IMR-90 (cell line): ENCODE measurements around the gene ANKFY1. TPM values are rescaled to one million over a fixed set of nuclear protein-coding genes. Genes with fewer than 3 reads are reported as not detected.
A peak's percentile ranks its signal among the peaks of the same experiment; 100 is the strongest.

Source experiments
- ATAC-seq: fragments of 200-7000 bp; cut with Tn5 transposase; 2 replicates; pipeline ENCODE4 v1.9.1; 2020; ENCODE audit warnings: low read depth, mild to moderate bottlenecking, moderate library complexity
- BruUV-seq: library from RNA; stranded (reverse); fragments of 400-500 nt; replicated peaks from 2 replicates; lab custom pipeline; 2021; lab: Mats Ljungman, UMichigan
- CTCF ChIA-PET: fragments of 300-600 bp; formaldehyde crosslinking; extraction: SDS; loops from one replicate; lab custom pipeline; 2021; ENCODE audit warnings: antibody characterized with exemption; lab: Yijun Ruan, JAX
- POLR2A ChIA-PET: fragments of 300-600 bp; sonication (Branson Sonifier 250); formaldehyde crosslinking; loops from one replicate; lab custom pipeline; 2022; ENCODE audit warnings: antibody characterized with exemption; ENCODE audit not compliant: unreplicated experiment; lab: Charles Lee
- DNase-seq: peaks from one replicate; pipeline ENCODE4 v3.0.0; 2013
- H2AFZ ChIP-seq: replicated peaks from 2 replicates; pipeline ENCODE3; 2013; ENCODE audit warnings: low read length, mild to moderate bottlenecking; ENCODE audit not compliant: poor library complexity
- H2AK5ac ChIP-seq: 2 replicates; pipeline ENCODE4 v1.6.1; 2013; ENCODE audit warnings: low read depth, low read length, inconsistent platforms
- H2AK9ac ChIP-seq: replicated peaks from 2 replicates; pipeline ENCODE3; 2013; ENCODE audit warnings: mild to moderate bottlenecking, low read depth, low read length, moderate library complexity; ENCODE audit not compliant: poor library complexity
- H2BK120ac ChIP-seq: 2 replicates; pipeline ENCODE4 v1.6.1; 2013; ENCODE audit warnings: low read depth, low read length, inconsistent platforms
- H2BK15ac ChIP-seq: 3 replicates; pipeline ENCODE4 v1.6.1; 2013; ENCODE audit warnings: low read depth, low read length, inconsistent platforms
- H2BK20ac ChIP-seq: 2 replicates; pipeline ENCODE4 v1.6.1; 2013; ENCODE audit warnings: low read depth, mild to moderate bottlenecking, inconsistent platforms, low read length, moderate library complexity
- H2BK5ac ChIP-seq: 2 replicates; pipeline ENCODE4 v1.6.1; 2013; ENCODE audit warnings: mild to moderate bottlenecking, low read depth, low read length, inconsistent platforms; ENCODE audit not compliant: poor library complexity, severe bottlenecking
- H3K14ac ChIP-seq: replicated peaks from 2 replicates; pipeline ENCODE4 v1.6.1; 2013; ENCODE audit warnings: low read depth, low read length, inconsistent platforms
- H3K18ac ChIP-seq: 2 replicates; pipeline ENCODE4 v1.6.1; 2013; ENCODE audit warnings: low read depth, low read length, control low read depth
- H3K23ac ChIP-seq: 2 replicates; pipeline ENCODE4 v1.6.1; 2013; ENCODE audit warnings: low read depth, low read length, inconsistent platforms
- H3K27ac ChIP-seq: 2 replicates; pipeline ENCODE4 v1.5.1; 2013; ENCODE audit warnings: mild to moderate bottlenecking, control low read depth, low read length; ENCODE audit not compliant: insufficient read depth
- H3K27me3 ChIP-seq: 2 replicates; pipeline ENCODE4 v1.6.1; 2013; ENCODE audit warnings: low read length; ENCODE audit not compliant: control insufficient read depth, insufficient read depth
- H3K36me3 ChIP-seq: 2 replicates; pipeline ENCODE4 v1.6.1; 2013; ENCODE audit warnings: low read length, mixed read lengths; ENCODE audit not compliant: control insufficient read depth, insufficient read depth
- H3K4ac ChIP-seq: 2 replicates; pipeline ENCODE4 v1.6.1; 2013; ENCODE audit warnings: low read depth, low read length, inconsistent platforms
- H3K4me1 ChIP-seq: 2 replicates; pipeline ENCODE4 v1.6.1; 2013; ENCODE audit warnings: low read length, mixed read lengths; ENCODE audit not compliant: control insufficient read depth, insufficient read depth
- H3K4me2 ChIP-seq: 2 replicates; pipeline ENCODE4 v1.6.1; 2013; ENCODE audit warnings: low read depth, mild to moderate bottlenecking, control low read depth, low read length, moderate library complexity
- H3K4me3 ChIP-seq: 2 replicates; pipeline ENCODE4 v1.5.1; 2013; ENCODE audit warnings: low read depth, mild to moderate bottlenecking, control low read depth, low read length, moderate library complexity; ENCODE audit not compliant: insufficient read depth
- H3K56ac ChIP-seq: 2 replicates; pipeline ENCODE4 v1.6.1; 2013; ENCODE audit warnings: low read length, inconsistent platforms; ENCODE audit not compliant: insufficient read depth; ENCODE audit errors: extremely low read depth
- H3K79me1 ChIP-seq, 2 experiments: 2 replicates each; pipeline ENCODE4 v1.6.1; 2013; ENCODE audit warnings: low read length in 2 of 2, inconsistent platforms in 1 of 2, low read depth in 1 of 2
- H3K9ac ChIP-seq: 2 replicates; pipeline ENCODE4 v1.6.1; 2013; ENCODE audit warnings: low read depth, low read length, control low read depth
- H3K9me1 ChIP-seq: 2 replicates; pipeline ENCODE4 v1.6.1; 2013; ENCODE audit warnings: low read length, inconsistent platforms; ENCODE audit not compliant: insufficient read depth
- H3K9me3 ChIP-seq: 2 replicates; pipeline ENCODE4 v1.6.1; 2013; ENCODE audit warnings: low read length; ENCODE audit not compliant: control insufficient read depth, insufficient read depth
- H4K20me1 ChIP-seq: 2 replicates; pipeline ENCODE4 v1.6.1; 2013; ENCODE audit warnings: low read length, inconsistent platforms; ENCODE audit not compliant: insufficient read depth
- H4K5ac ChIP-seq: 2 replicates; pipeline ENCODE4 v1.6.1; 2013; ENCODE audit warnings: mild to moderate bottlenecking, low read depth, low read length, control low read depth
- H4K8ac ChIP-seq, 2 experiments: 2 replicates each; pipeline ENCODE4 v1.6.1; 2013; ENCODE audit warnings: low read depth in 2 of 2, low read length in 2 of 2, control low read depth in 1 of 2, inconsistent platforms in 1 of 2
- H4K91ac ChIP-seq: 2 replicates; pipeline ENCODE4 v1.6.1; 2013; ENCODE audit warnings: low read depth, low read length, inconsistent platforms; ENCODE audit not compliant: insufficient read depth
- BHLHE40 ChIP-seq: fragments of 150-350 bp; IDR thresholded peaks from 2 replicates; pipeline ENCODE4 v1.6.1; 2016; ENCODE audit warnings: mild to moderate bottlenecking, low read depth, low read length
- FOS ChIP-seq: fragments of 150-350 bp; IDR thresholded peaks from 2 replicates; pipeline ENCODE4 v1.6.1; 2016; ENCODE audit warnings: low read depth, low read length
- NFE2L2 ChIP-seq: fragments of 150-350 bp; IDR thresholded peaks from 2 replicates; pipeline ENCODE4 v1.6.1; 2016; ENCODE audit warnings: low read depth, mild to moderate bottlenecking, low read length
- POLR2A ChIP-seq: IDR thresholded peaks from 2 replicates; pipeline ENCODE4 v1.6.1; 2012; ENCODE audit warnings: mild to moderate bottlenecking, low read depth, low read length
- RAD21 ChIP-seq: IDR thresholded peaks from 2 replicates; pipeline ENCODE4 v1.6.1; 2012; ENCODE audit warnings: low read length, improper control_type of control experiment
- RCOR1 ChIP-seq: IDR thresholded peaks from 2 replicates; pipeline ENCODE4 v1.6.1; 2012; ENCODE audit warnings: mild to moderate bottlenecking, low read length, improper control_type of control experiment; ENCODE audit not compliant: insufficient replicate concordance
- SMC3 ChIP-seq: fragments of 150-350 bp; IDR thresholded peaks from 2 replicates; pipeline ENCODE4 v1.6.1; 2016; ENCODE audit warnings: low read depth, mild to moderate bottlenecking, antibody characterized with exemption, low read length, moderate library complexity
- WGBS, 2 experiments: methylation state at CpG; one replicate each; pipeline versions ENCODE4 v1.1.5 to v1.1.7; 2013; ENCODE audit warnings: missing lambda C conversion rate in 2 of 2; ENCODE audit not compliant: insufficient read length in 1 of 2; ENCODE audit errors: extremely low coverage in 2 of 2; 5-methylcytosine and 5-hydroxymethylcytosine counted together
- dilution Hi-C: fragments of 300-500 bp; cut with HindIII; formaldehyde crosslinking; loops from one replicate; pipeline ENCODE4 v1.14.3; 2018; ENCODE audit warnings: low sequenced_read_pairs; ENCODE audit not compliant: unreplicated experiment
- in situ Hi-C: fragments of 300-500 bp; cut with MboI; formaldehyde crosslinking; loops from 3 replicates; pipeline ENCODE4 v1.14.3; 2019; ENCODE audit warnings: low sequenced_read_pairs, inconsistent platforms, mixed read lengths
- intact Hi-C: fragments of 100-400 bp; cut with micrococcal nuclease; formaldehyde crosslinking; loops from 2 replicates; pipeline ENCODE4 v1.10.0; 2022
- polyA plus RNA-seq, 3 experiments: library from polyadenylated mRNA; depleted of rRNA; stranded (reverse); fragments of >200 nt; gene quantifications; 2 replicates each; pipeline ENCODE4 v1.2.3, GENCODE V29; 2012; ENCODE audit warnings: low replicate concordance in 1 of 3
- total RNA-seq: library from RNA; depleted of rRNA; stranded (reverse); fragments of >200 nt; gene quantifications from 2 replicates; pipeline ENCODE4 v1.2.3, GENCODE V29; 2012
- TF ChIP-seq, protein P1 (sequence below): fragments of 150-350 bp; IDR thresholded peaks from 2 replicates; pipeline ENCODE4 v1.6.1; 2016; ENCODE audit warnings: low read depth, mild to moderate bottlenecking, low read length, moderate library complexity, borderline replicate concordance

ANKFY1 gene
- total and polyA plus RNA-seq, 2 of the 4 experiments (the other 2 are of a cell fraction): 32.3 to 48.9 TPM

GRCh38 chr17:4130715-4131114 is 133.1 kb downstream of the ANKFY1 start:
- no peak overlapping the region for H2BK15ac ChIP-seq
- peaks cover 27 to 78% of the 10 kb centered on the region in 2 experiments for H3K79me1 ChIP-seq
- ChIA-PET POLR2A (no interaction called here), CTCF (no interaction called here)
- no peak overlapping the region for H3K27ac ChIP-seq
- no peak overlapping the region for H3K23ac ChIP-seq
- no peak overlapping the region for H2BK20ac ChIP-seq
- peaks cover 10% of the 10 kb centered on the region for H3K9me1 ChIP-seq
- dilution Hi-C loops: no loop called here
- H3K27me3 ChIP-seq: no peaks in the 10 kb centered on the region
- H3K18ac ChIP-seq: no peak overlapping the region
- H3K9ac ChIP-seq: no peak overlapping the region
- H2BK5ac ChIP-seq: no peak overlapping the region
- no peak overlapping the region for H2BK120ac ChIP-seq
- no peak overlapping the region for H3K56ac ChIP-seq
- DNase-seq (peak; percentile 17), ATAC-seq (no peak)
- H4K5ac ChIP-seq: no peak overlapping the region
- H2AK5ac ChIP-seq: no peak overlapping the region
- no peaks in the 10 kb centered on the region for H3K36me3 ChIP-seq
- TF ChIP-seq BHLHE40 (no peak), SMC3 (no peak), POLR2A (no peak), RAD21 (no peak), FOS (no peak), RCOR1 (no peak), NFE2L2 (no peak)
- TF ChIP-seq, protein P1, sequence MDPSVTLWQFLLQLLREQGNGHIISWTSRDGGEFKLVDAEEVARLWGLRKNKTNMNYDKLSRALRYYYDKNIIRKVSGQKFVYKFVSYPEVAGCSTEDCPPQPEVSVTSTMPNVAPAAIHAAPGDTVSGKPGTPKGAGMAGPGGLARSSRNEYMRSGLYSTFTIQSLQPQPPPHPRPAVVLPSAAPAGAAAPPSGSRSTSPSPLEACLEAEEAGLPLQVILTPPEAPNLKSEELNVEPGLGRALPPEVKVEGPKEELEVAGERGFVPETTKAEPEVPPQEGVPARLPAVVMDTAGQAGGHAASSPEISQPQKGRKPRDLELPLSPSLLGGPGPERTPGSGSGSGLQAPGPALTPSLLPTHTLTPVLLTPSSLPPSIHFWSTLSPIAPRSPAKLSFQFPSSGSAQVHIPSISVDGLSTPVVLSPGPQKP: no peak
- H3K9me3 ChIP-seq: no peaks in the 10 kb centered on the region
- no peak overlapping the region for H2AFZ ChIP-seq
- H3K14ac ChIP-seq: no peak overlapping the region
- intact Hi-C loops: no loop called here
- H4K8ac ChIP-seq: no peak overlapping the region
- H2AK9ac ChIP-seq: no peak overlapping the region
- H4K91ac ChIP-seq: no peak overlapping the region
- no peak overlapping the region for H3K4me3 ChIP-seq
- 47% methylated on average over 2 of the region's 7 CpGs; no CpG with 5 or more reads in 1 of the 2 experiments for WGBS, 2 experiments
- no peak overlapping the region for H3K4me2 ChIP-seq
- no TSS peak for BruUV-seq
- no peaks in the 10 kb centered on the region; the same call in 1 of the 2 replicates for H3K4me1 ChIP-seq
- H3K4ac ChIP-seq: no peak overlapping the region
- in situ Hi-C loops: no loop called here
- H4K20me1 ChIP-seq: peaks cover 52% of the 10 kb centered on the region
